ENCODE measurements around the gene NCOR2. TPM values are rescaled to one million over a fixed set of nuclear protein-coding genes. Genes with fewer than 3 reads are reported as not detected.

Gene NCOR2
- total RNA-seq: 100 to 1,000 TPM; 105 to 330 (median 148) TPM

DNA sequence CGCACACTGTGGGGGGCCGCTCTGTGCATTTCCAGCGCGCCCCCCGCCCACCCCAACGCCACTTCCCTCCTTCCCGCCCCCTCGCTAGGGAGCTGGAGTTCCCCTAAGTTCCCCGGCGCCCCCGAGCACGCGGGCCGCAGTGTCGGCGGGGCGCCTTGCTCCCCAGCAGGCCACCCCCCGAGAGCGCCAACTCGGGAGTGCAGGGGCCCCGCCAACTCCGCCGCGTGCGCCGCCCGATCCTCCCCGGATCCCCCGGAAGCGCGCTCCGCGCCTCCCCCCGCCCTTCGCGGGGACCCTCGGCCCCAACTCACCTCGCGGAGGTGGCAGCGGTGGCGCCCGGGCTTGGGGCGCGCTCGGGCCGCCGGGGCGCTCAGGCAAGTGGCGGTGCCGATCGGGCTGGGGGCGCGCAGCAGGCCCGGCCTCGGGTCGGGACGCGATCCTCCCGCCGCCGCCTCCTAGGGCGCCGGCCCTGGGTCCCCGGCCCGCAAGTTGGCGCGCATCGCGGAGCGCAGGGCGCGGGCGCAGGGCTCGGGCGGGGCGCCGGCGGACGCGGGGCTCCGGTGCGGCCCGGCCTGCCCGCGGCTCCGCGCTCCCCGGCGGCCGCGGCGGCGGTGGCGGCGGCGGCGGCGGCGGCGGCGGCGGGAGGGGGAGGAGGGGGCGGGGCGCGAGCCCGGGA is at the start of gene NCOR2:
NCOR2 (minus strand) TSS at position 616 of the 676 bp plus-strand sequence. CDS start 72,361 bp downstream, outside the sequence.
- Histone ChIP-seq H3K4me1 (peaks cover 0 to 53% (median 23%) of the 10 kb centered on the region in 4 donors), H3K4me3 (peak within 1 kb of the TSS; percentile 63 to 95 (median 92)), H3K27ac (peak within 1 kb of the TSS; percentile 86 to 98 (median 95)), H3K27me3 (no peaks in the 10 kb centered on the region), H3K9me3 (no peaks in the 10 kb centered on the region), H3K36me3 (no peaks in the 10 kb centered on the region)
- DNase-seq: peak in 1 of 3 donors; percentile 31
- TF ChIP-seq POLR2A (IDR thresholded peaks at IDR 0.05): peak in 1 of 2 donors; percentile 41
- TF ChIP-seq, protein P1, sequence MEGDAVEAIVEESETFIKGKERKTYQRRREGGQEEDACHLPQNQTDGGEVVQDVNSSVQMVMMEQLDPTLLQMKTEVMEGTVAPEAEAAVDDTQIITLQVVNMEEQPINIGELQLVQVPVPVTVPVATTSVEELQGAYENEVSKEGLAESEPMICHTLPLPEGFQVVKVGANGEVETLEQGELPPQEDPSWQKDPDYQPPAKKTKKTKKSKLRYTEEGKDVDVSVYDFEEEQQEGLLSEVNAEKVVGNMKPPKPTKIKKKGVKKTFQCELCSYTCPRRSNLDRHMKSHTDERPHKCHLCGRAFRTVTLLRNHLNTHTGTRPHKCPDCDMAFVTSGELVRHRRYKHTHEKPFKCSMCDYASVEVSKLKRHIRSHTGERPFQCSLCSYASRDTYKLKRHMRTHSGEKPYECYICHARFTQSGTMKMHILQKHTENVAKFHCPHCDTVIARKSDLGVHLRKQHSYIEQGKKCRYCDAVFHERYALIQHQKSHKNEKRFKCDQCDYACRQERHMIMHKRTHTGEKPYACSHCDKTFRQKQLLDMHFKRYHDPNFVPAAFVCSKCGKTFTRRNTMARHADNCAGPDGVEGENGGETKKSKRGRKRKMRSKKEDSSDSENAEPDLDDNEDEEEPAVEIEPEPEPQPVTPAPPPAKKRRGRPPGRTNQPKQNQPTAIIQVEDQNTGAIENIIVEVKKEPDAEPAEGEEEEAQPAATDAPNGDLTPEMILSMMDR (IDR thresholded peaks at IDR 0.05): no peak

DNA sequence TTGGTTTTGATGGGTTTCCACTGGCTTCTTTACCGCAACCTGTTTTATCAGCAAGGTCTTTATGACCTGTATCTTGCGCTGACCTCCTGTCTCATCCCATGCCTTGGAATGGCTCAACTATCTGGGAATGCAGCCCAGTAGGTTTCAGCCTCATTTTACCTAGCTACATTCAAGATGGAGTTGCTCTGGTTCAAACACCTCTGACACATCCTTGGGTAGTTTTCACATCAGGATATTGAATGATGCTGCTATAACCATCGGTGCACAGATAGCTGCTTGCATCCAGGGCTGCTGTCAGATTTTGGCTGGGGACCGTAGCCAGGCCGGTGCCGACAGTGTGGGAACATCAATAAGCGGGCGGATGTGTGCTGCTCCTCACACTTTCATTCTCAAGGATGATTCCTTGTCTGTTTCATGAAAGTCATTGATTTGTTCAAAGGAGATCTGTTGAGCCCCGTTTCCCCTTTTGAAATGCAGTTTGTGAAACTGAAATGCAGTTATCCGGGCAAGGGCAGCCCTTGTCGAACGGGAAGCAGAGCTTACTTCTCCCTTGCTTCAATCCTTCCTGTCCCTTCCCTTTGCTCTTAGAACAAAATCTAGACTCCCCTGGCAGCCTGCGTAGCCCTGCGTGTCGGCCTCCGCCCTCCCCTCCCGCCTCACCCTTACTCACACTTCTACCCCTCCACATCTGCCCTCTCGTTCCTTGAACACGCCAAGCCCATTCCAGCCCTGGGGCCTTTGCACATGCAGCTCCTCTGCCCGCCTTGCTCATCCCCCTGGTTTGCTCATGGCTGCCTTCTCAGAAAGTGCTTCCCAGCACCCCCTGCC is 49.2 kb upstream of the NCOR2 start:
- Histone ChIP-seq H3K9me3 (no peaks in the 10 kb centered on the region), H3K36me3 (no peaks in the 10 kb centered on the region), H3K4me1 (no peaks in the 10 kb centered on the region), H3K27me3 (no peaks in the 10 kb centered on the region), H3K4me3 (no peak overlapping the region), H3K27ac (no peak overlapping the region)
- no peak for DNase-seq
- no peak for TF ChIP-seq POLR2A (IDR thresholded peaks at IDR 0.05)
- TF ChIP-seq, protein P1 (IDR thresholded peaks at IDR 0.05): no peak

DNA sequence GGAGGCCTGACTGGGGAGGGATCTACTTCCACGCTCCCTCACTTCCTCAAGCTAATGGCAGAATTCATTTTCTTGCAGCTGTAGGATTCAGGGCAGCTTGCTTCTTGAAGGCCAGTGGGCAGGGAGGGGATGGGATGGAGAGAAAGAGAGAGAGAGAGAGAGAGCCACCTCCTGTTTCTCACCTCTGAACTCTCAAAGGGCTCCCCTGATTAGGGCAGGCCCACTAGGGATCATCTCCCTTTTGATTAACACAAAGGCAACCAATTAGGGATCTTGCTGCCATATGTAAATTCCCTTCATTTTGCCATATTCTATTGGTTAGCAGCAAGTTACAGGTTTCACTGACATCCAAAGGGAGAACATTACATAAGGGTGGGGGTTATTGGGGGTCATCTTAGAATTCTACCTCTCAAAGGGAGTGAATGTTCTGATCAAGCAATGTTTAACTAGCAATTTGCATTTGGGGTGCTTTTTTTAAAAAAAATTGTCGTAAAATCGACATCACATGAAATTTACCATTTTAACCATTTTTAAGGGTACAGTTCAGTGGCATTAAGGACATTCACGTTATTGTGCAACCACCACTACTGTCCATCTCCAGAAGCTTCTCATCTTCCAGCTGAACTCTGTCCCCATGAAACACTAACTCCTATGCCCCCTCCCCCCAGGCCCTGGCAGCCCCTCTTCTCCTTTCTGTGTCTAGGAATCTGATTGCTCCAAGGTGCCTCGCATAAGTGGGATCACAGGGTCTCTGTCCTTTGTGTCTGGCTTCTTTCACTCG is 47.3 kb upstream of the NCOR2 start:
- no peak for DNase-seq
- H3K36me3 ChIP-seq: no peaks in the 10 kb centered on the region
- TF ChIP-seq, protein P1 (IDR thresholded peaks at IDR 0.05): no peak
- TF ChIP-seq POLR2A (IDR thresholded peaks at IDR 0.05): no peak

DNA sequence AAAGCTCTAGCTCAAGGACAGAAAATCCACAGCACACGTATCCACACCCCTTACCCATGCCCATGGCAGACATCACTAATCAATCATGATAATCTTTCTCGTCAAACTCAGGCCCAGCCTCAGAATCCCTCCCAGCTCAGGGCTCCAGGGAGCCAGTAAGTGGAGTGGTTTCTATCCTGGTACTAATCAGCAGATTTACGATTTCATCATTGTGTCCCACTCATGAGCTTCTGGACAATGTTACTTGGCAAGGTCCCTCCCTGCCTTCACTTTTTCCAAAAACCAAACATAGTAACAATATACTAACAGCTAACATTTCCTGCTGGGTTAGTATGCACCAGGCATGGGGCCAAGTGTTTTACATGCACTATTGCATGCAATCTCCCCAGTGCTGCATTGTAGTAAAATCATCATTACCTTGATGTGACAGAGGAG is 45.8 kb upstream of the NCOR2 start:
- DNase-seq: no peak

More for the DNA sequence above, 47.3 kb upstream of the NCOR2 start:
- Histone ChIP-seq H3K4me3 (no peak overlapping the region), H3K27me3 (no peaks in the 10 kb centered on the region), H3K9me3 (no peaks in the 10 kb centered on the region), H3K4me1 (peaks cover 0 to 8% (median 5%) of the 10 kb centered on the region in 4 donors), H3K27ac (no peak overlapping the region)

DNA sequence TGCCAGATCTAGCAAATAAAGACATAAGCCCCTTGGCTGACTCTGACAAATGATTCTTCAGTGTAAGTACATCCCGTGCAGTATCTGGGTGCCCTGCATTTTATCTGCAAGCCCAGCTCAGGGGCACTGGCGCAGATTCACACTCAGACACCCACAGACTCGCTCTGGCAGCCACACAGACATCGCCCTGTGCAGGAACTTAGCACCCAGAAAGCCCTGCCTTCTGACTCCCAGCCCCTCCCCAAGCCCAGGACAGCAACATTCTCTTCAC is 44.9 kb upstream of the NCOR2 start:
- Histone ChIP-seq H3K36me3 (no peaks in the 10 kb centered on the region), H3K9me3 (no peaks in the 10 kb centered on the region), H3K4me1 (peaks cover 8 to 26% (median 22%) of the 10 kb centered on the region in 4 donors), H3K27me3 (no peaks in the 10 kb centered on the region), H3K4me3 (no peak overlapping the region), H3K27ac (no peak overlapping the region)
- TF ChIP-seq, protein P1 (IDR thresholded peaks at IDR 0.05): no peak
- no peak for TF ChIP-seq POLR2A (IDR thresholded peaks at IDR 0.05)
- no peak for DNase-seq

More for the DNA sequence above, 45.8 kb upstream of the NCOR2 start:
- no peak overlapping the region for H3K27ac ChIP-seq
- TF ChIP-seq, protein P1 (IDR thresholded peaks at IDR 0.05): no peak
- no peak for TF ChIP-seq POLR2A (IDR thresholded peaks at IDR 0.05)
- H3K27me3 ChIP-seq: no peaks in the 10 kb centered on the region
- no peak overlapping the region for H3K4me3 ChIP-seq
- H3K9me3 ChIP-seq: no peaks in the 10 kb centered on the region
- peaks cover 8 to 23% (median 19%) of the 10 kb centered on the region in 4 donors for H3K4me1 ChIP-seq
- H3K36me3 ChIP-seq: no peaks in the 10 kb centered on the region
